ENCODE measurements around the gene VPS13C.

GRCh38 chr15:61997786-61998185 lies 62.5 kb downstream of the VPS13C start:
- no peak for TF ChIP-seq CTCF (IDR thresholded peaks at IDR 0.05 in 8 of 11, conservative IDR thresholded peaks at IDR 0.05 in 3 of 11)
- no peak for TF ChIP-seq POLR2A (IDR thresholded peaks at IDR 0.05)
- no peak for TF ChIP-seq POLR2AphosphoS5 (IDR thresholded peaks at IDR 0.05)

Measured in spleen (tissue), 7 donors.